Panc1 (cell line): Measurements from ENCODE around the gene CD300LF. TPM values are rescaled to one million over a fixed set of nuclear protein-coding genes. Genes with fewer than 3 reads are reported as not detected.

ENCODE experiments used
- ATAC-seq: fragments of 200-7000 bp; cut with Tn5 transposase; 2 replicates; pipeline ENCODE4 v1.9.1; 2020; ENCODE audit warnings: mild to moderate bottlenecking, moderate library complexity
- BruUV-seq: library from RNA; stranded (reverse); fragments of 400-500 nt; replicated peaks from 2 replicates; lab custom pipeline; 2021; lab: Mats Ljungman, UMichigan
- CTCF ChIA-PET: fragments of 300-600 bp; sonication (Branson Sonifier 250); formaldehyde crosslinking; loops from one replicate; lab custom pipeline; 2022; ENCODE audit warnings: antibody characterized with exemption; lab: Charles Lee
- POLR2A ChIA-PET: fragments of 300-600 bp; sonication (Branson Sonifier 250); formaldehyde crosslinking; loops from one replicate; lab custom pipeline; 2022; ENCODE audit warnings: antibody characterized with exemption; lab: Charles Lee
- DNase-seq: peaks from one replicate; pipeline ENCODE4 v3.0.0-alpha.2; 2010; ENCODE audit warnings: low read depth, low spot score
- H3K27ac ChIP-seq: 2 replicates; pipeline ENCODE4 v1.5.1; 2011; ENCODE audit warnings: mild to moderate bottlenecking, low read length, inconsistent platforms
- H3K27me3 ChIP-seq: fragments of 200-500 bp; sonication (Bioruptor generic); 2 replicates; pipeline ENCODE4 v1.6.0; 2014; ENCODE audit warnings: low read length, inconsistent platforms; ENCODE audit not compliant: control insufficient read depth, insufficient read depth
- H3K36me3 ChIP-seq: fragments of 200-500 bp; sonication (Bioruptor generic); 2 replicates; pipeline ENCODE4 v1.5.1; 2014; ENCODE audit warnings: inconsistent platforms, mild to moderate bottlenecking, low read length, moderate library complexity; ENCODE audit not compliant: control insufficient read depth, insufficient read depth
- H3K4me1 ChIP-seq: 2 replicates; pipeline ENCODE4 v1.5.1; 2011; ENCODE audit warnings: inconsistent platforms, mild to moderate bottlenecking, low read length, moderate library complexity; ENCODE audit not compliant: control insufficient read depth, insufficient read depth
- H3K4me3 ChIP-seq, 2 experiments: 2 replicates each; pipeline ENCODE4 v1.5.1; 2011 to 2012; ENCODE audit warnings: low read depth in 2 of 2, low read length in 2 of 2, mild to moderate bottlenecking in 2 of 2, inconsistent platforms in 1 of 2, moderate library complexity in 1 of 2
- H3K9me3 ChIP-seq: fragments of 200-500 bp; sonication (Bioruptor generic); 2 replicates; pipeline ENCODE4 v1.5.1; 2014; ENCODE audit warnings: low read depth, mild to moderate bottlenecking, inconsistent platforms, low read length, moderate library complexity; ENCODE audit not compliant: control insufficient read depth, insufficient read depth
- POLR2AphosphoS5 ChIP-seq: IDR thresholded peaks from 2 replicates; pipeline ENCODE4 v1.6.1; 2012; ENCODE audit warnings: mild to moderate bottlenecking, low read depth, low read length, moderate library complexity
- SIN3A ChIP-seq: IDR thresholded peaks from 2 replicates; pipeline ENCODE4 v1.6.1; 2012; ENCODE audit warnings: low read depth, mild to moderate bottlenecking, low read length, moderate library complexity, borderline replicate concordance; ENCODE audit not compliant: insufficient read depth
- TCF7L2 ChIP-seq: IDR thresholded peaks from 2 replicates; pipeline ENCODE4 v1.6.1; 2011; ENCODE audit warnings: mild to moderate bottlenecking, low read depth, low read length, inconsistent platforms
- in situ Hi-C: cut with HindIII; loops from 2 replicates; pipeline ENCODE4 v1.10.0; 2016; ENCODE audit warnings: low sequenced_read_pairs, low pct_unique_long_range_greater_than_20kb
- intact Hi-C: fragments of 100-400 bp; cut with micrococcal nuclease; formaldehyde crosslinking; loops from one replicate; pipeline ENCODE4 v1.10.0; 2022; ENCODE audit not compliant: unreplicated experiment
- total RNA-seq: library from RNA; stranded (reverse); gene quantifications from one replicate; pipeline ENCODE4 v1.2.1, GENCODE V29; 2021; ENCODE audit not compliant: unreplicated experiment
- TF ChIP-seq, protein P1 (sequence below), 2 experiments: IDR thresholded peaks; 2 replicates each; pipeline ENCODE4 v1.6.1; 2011 to 2012; ENCODE audit warnings: low read depth in 2 of 2, control low read depth in 1 of 2, low read length in 1 of 2, mild to moderate bottlenecking in 1 of 2, moderate library complexity in 1 of 2; ENCODE audit not compliant: insufficient read depth in 1 of 2
- TF ChIP-seq, protein P2 (sequence below): fragments of 450-650 bp; IDR thresholded peaks from 2 replicates; pipeline ENCODE4 v1.5.1; 2017; ENCODE audit warnings: mild to moderate bottlenecking

The CD300LF gene
- total RNA-seq, 1 experiment from 2014 or later: not detected

GRCh38 chr17:74757931-74758847 is 45.5 kb upstream of the CD300LF start (continued):
- TF ChIP-seq SIN3A: no peak

GRCh38 chr17:74757502-74757901 is 44.8 kb upstream of the CD300LF start:
- peaks cover 45% of the 10 kb centered on the region for H3K4me1 ChIP-seq
- POLR2A ChIA-PET: no interaction called here
- BruUV-seq: no TSS peak
- H3K36me3 ChIP-seq: no peaks in the 10 kb centered on the region
- TF ChIP-seq, protein P1, sequence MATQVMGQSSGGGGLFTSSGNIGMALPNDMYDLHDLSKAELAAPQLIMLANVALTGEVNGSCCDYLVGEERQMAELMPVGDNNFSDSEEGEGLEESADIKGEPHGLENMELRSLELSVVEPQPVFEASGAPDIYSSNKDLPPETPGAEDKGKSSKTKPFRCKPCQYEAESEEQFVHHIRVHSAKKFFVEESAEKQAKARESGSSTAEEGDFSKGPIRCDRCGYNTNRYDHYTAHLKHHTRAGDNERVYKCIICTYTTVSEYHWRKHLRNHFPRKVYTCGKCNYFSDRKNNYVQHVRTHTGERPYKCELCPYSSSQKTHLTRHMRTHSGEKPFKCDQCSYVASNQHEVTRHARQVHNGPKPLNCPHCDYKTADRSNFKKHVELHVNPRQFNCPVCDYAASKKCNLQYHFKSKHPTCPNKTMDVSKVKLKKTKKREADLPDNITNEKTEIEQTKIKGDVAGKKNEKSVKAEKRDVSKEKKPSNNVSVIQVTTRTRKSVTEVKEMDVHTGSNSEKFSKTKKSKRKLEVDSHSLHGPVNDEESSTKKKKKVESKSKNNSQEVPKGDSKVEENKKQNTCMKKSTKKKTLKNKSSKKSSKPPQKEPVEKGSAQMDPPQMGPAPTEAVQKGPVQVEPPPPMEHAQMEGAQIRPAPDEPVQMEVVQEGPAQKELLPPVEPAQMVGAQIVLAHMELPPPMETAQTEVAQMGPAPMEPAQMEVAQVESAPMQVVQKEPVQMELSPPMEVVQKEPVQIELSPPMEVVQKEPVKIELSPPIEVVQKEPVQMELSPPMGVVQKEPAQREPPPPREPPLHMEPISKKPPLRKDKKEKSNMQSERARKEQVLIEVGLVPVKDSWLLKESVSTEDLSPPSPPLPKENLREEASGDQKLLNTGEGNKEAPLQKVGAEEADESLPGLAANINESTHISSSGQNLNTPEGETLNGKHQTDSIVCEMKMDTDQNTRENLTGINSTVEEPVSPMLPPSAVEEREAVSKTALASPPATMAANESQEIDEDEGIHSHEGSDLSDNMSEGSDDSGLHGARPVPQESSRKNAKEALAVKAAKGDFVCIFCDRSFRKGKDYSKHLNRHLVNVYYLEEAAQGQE (IDR thresholded peaks at IDR 0.05; ENCODE audit: insufficient read depth in 1 of 2, low read depth in 2 of 2, low read length in 1 of 2): no peak
- no peak for TF ChIP-seq TCF7L2
- no peak for TF ChIP-seq POLR2AphosphoS5
- TF ChIP-seq, protein P2, sequence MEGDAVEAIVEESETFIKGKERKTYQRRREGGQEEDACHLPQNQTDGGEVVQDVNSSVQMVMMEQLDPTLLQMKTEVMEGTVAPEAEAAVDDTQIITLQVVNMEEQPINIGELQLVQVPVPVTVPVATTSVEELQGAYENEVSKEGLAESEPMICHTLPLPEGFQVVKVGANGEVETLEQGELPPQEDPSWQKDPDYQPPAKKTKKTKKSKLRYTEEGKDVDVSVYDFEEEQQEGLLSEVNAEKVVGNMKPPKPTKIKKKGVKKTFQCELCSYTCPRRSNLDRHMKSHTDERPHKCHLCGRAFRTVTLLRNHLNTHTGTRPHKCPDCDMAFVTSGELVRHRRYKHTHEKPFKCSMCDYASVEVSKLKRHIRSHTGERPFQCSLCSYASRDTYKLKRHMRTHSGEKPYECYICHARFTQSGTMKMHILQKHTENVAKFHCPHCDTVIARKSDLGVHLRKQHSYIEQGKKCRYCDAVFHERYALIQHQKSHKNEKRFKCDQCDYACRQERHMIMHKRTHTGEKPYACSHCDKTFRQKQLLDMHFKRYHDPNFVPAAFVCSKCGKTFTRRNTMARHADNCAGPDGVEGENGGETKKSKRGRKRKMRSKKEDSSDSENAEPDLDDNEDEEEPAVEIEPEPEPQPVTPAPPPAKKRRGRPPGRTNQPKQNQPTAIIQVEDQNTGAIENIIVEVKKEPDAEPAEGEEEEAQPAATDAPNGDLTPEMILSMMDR: no peak
- no peak for TF ChIP-seq SIN3A
- H3K27ac ChIP-seq: no peak overlapping the region
- CTCF ChIA-PET: interaction anchor here (1.2 kb wide), 1 partner anchor 8 kb away, joined by 5 read pairs; no protein-coding TSS in a partner anchor
- ATAC-seq (no peak), DNase-seq (no peak)
- in situ Hi-C loops: no loop called here
- no peaks in the 10 kb centered on the region for H3K27me3 ChIP-seq
- H3K9me3 ChIP-seq: no peaks in the 10 kb centered on the region
- intact Hi-C loops: no loop called here
- no peak overlapping the region for H3K4me3 ChIP-seq

GRCh38 chr17:74756891-74757290 is 44.2 kb upstream of the CD300LF start:
- POLR2A ChIA-PET: no interaction called here
- TF ChIP-seq SIN3A (no peak), POLR2AphosphoS5 (no peak), TCF7L2 (no peak)
- TF ChIP-seq, protein P2: no peak
- TF ChIP-seq, protein P1 (IDR thresholded peaks at IDR 0.05; ENCODE audit: insufficient read depth in 1 of 2, low read depth in 2 of 2, low read length in 1 of 2): no peak
- no peak for DNase-seq
- Histone ChIP-seq H3K4me1 (peaks cover 45% of the 10 kb centered on the region), H3K27ac (no peak overlapping the region), H3K36me3 (no peaks in the 10 kb centered on the region), H3K4me3 (no peak overlapping the region), H3K9me3 (no peaks in the 10 kb centered on the region), H3K27me3 (no peaks in the 10 kb centered on the region)
- in situ Hi-C loops (no loop called here), intact Hi-C loops (no loop called here)
- no peak for ATAC-seq
- no TSS peak for BruUV-seq
- CTCF ChIA-PET: no interaction called here
